VCaP (cell line): ENCODE measurements around the gene WNT8B.

ENCODE experiments used
- H3K27ac ChIP-seq: fragments of 450-650 bp; 2 replicates; pipeline ENCODE4 v1.5.1; 2017
- CTCF ChIP-seq: fragments of 450-650 bp; conservative IDR thresholded peaks from 2 replicates; pipeline ENCODE4 v1.5.1; 2017; ENCODE audit warnings: mild to moderate bottlenecking, moderate library complexity

The WNT8B gene

GRCh38 chr10:100519311-100520051 is 56.7 kb downstream of the WNT8B start, which contains the start of gene SEC31B:
Gene SEC31B, minus strand, starts transcription at chr10:100519861. Its CDS starts 2,909 bp downstream, at chr10:100516952.
- TF ChIP-seq CTCF, result no peak
- no peak within 1 kb of the TSS for H3K27ac ChIP-seq

GRCh38 chr10:100520811-100521210 is 58.0 kb downstream of the WNT8B start:
- no peak overlapping the region for H3K27ac ChIP-seq
- no peak for TF ChIP-seq CTCF

DNA sequence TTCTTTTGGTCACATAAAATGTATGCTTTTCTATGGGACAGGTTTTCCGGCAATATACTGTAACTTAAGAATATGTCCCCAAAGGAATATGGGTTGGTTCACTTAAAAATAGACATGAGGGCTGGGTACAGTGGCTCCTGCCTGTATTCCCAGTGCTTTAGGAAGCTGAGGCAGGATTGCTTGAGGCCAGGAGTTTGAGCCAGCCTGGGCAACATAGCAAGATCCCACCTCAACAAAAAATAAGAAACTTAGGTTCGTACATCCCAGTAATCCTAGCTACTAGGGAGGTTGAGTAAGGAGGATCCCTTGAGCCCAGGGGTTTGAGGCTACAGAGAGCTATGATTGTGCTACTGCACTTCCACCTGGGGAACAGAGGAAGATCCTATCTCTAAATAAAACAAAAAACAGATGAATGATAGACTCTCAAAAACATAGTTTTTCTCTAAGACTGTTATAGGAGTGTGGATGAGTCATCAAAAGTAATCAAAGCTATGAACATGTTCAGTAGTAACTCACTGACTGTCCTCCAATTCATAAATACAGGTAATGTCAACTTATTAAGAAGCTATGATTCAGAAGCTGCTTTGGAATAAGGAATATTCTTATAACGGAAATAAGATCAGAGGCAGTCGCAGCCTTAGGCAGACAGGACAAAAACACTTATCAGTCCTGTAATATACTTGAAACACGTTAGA is 59.4 kb downstream of the WNT8B start:
- no peak for TF ChIP-seq CTCF
- no peak overlapping the region for H3K27ac ChIP-seq

DNA sequence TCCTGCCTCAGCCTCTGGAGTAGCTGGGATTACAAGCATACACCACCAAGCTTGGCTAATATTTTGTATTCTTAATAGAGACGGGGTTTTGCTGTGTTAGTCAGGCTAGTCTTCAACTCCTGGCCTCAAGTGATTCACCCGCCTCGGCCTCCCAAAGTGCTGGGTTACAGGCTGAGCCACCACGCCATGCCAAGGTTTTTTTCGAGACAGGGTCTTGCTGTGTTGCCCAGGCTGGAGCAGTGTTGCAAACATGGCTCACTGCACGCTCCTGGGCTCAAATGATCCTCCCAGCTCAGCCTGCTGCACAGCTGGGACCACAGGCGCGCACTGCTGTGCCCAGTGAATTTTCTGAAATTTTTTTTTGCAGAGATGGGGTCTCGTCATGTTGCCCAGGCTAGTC is 60.1 kb downstream of the WNT8B start:
- H3K27ac ChIP-seq, result no peak overlapping the region
- TF ChIP-seq CTCF, result no peak

- TF ChIP-seq CTCF, result no peak
Measured at GRCh38 chr10:100524206-100524605, 61.4 kb downstream of the WNT8B start.

DNA sequence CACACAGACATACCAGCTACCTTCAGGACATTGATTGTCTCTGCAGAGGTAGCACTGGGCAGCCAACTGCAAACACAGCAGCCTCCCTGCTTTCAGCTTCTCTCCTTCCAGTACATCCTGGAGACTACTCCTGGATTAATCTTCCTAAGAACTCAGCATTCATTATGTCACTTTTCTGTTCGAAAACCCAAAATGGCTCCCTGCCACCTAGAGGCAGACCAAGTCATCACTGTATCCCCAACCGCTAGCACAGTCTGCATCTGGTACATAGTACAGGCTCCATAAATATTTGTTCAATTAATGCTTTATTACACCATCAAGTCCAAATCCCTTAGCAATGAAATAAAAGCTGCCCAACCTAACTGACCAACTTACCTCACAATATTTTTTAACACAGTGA is 61.8 kb downstream of the WNT8B start:
- no peak overlapping the region for H3K27ac ChIP-seq
- TF ChIP-seq CTCF, result no peak

More at GRCh38 chr10:100524206-100524605, 61.4 kb downstream of the WNT8B start:
- no peak overlapping the region for H3K27ac ChIP-seq

DNA sequence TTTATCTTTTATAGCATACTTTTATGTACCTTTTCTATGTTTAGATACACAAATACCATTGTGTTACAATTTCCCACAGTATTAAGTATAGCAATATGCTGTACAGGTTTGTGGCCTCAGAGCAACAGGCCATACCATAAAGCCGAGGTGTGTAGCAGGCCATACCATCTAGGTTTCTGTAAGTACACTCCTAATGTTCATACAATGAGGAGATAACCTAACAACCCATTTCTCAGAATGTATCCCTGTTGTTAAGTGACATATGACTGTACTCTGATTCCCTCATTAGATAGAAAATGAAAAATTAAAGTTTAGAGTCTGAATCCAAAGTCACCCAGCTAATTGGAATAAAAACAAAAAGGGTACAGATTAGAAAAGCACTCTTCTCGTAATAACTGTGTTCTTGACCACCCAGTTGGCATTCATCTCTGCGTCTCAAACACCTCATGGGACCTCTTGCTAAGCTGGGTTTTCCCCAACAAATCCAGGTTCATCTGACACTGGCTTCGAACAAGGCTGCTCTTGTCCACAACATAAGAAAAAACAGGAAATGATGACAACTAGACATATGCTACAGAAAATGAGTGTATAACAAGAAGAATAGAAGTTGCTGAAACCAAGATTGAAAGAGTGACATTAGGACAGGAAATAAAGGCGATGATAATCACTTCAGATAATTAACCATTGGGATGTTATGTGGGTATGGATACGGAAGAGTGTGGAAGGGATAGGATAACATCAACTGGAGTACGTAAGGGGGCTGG is 65.5 kb downstream of the WNT8B start:
- no peak for TF ChIP-seq CTCF
- peak overlapping the region; percentile 79; the same call in 1 of the 2 replicates for H3K27ac ChIP-seq
